WI38 (cell line): Measurements from ENCODE around the gene SEPHS1.
"Not testable (repeated sequence)": the region's sequence is repeated elsewhere in the genome, so short reads cannot be mapped to it uniquely, and the experiment has no call there.

Experiments
- H3K4me3 ChIP-seq: 2 replicates; pipeline ENCODE4 v1.5.1; 2011; ENCODE audit warnings: low read depth, mild to moderate bottlenecking, control low read depth, low read length
- CTCF ChIP-seq: IDR thresholded peaks from 2 replicates; pipeline ENCODE4 v1.5.1; 2012; ENCODE audit warnings: low read depth, mild to moderate bottlenecking, control low read depth, low read length

SEPHS1 gene

GRCh38 chr10:13388478-13389230 is 40.6 kb upstream of the SEPHS1 start:
- H3K4me3 ChIP-seq: no peak overlapping the region
- no peak for TF ChIP-seq CTCF

- H3K4me3 ChIP-seq: no peak overlapping the region
- no peak for TF ChIP-seq CTCF
Observed at GRCh38 chr10:13386021-13386420, 37.9 kb upstream of the SEPHS1 start.

GRCh38 chr10:13383399-13383761 is 35.3 kb upstream of the SEPHS1 start:
- H3K4me3 ChIP-seq: no peak overlapping the region

GRCh38 chr10:13382703-13383398 is 34.8 kb upstream of the SEPHS1 start:
- H3K4me3 ChIP-seq: no peak overlapping the region
- TF ChIP-seq CTCF: no peak

More at GRCh38 chr10:13383399-13383761, 35.3 kb upstream of the SEPHS1 start:
- no peak for TF ChIP-seq CTCF

- not testable (repeated sequence) for H3K4me3 ChIP-seq
Observed at GRCh38 chr10:13379061-13379460, 31.0 kb upstream of the SEPHS1 start.

GRCh38 chr10:13376746-13377145 is 28.7 kb upstream of the SEPHS1 start:
- no peak overlapping the region for H3K4me3 ChIP-seq
- TF ChIP-seq CTCF: no peak

GRCh38 chr10:13376297-13376696 is 28.2 kb upstream of the SEPHS1 start:
- TF ChIP-seq CTCF: no peak
- no peak overlapping the region for H3K4me3 ChIP-seq
